HEK293 (cell line): Measurements from ENCODE around the gene UHRF1.

Source experiments
- CTCF ChIP-seq: fragments of 450-650 bp; formaldehyde crosslinking; IDR thresholded peaks from 2 replicates; pipeline ENCODE4 v1.5.1; 2016; ENCODE audit warnings: missing biosample characterization, missing genetic modification characterization
- MEIS1 ChIP-seq: sonication (generic); formaldehyde crosslinking; IDR thresholded peaks from 2 replicates; pipeline ENCODE4 v1.8.1; 2022; ENCODE audit warnings: missing genetic modification reagents, mild to moderate bottlenecking, borderline replicate concordance
- REST ChIP-seq: fragments of 450-650 bp; formaldehyde crosslinking; IDR thresholded peaks from 2 replicates; pipeline ENCODE4 v1.5.1; 2016; ENCODE audit warnings: missing biosample characterization, missing genetic modification characterization
- ZEB2 ChIP-seq: fragments of 450-650 bp; formaldehyde crosslinking; IDR thresholded peaks from 2 replicates; pipeline ENCODE4 v1.5.1; 2016; ENCODE audit warnings: missing biosample characterization, missing genetic modification characterization
- ZNF114 ChIP-seq: fragments of 450-650 bp; formaldehyde crosslinking; IDR thresholded peaks from 2 replicates; pipeline ENCODE4 v1.5.0; 2017; ENCODE audit warnings: missing biosample characterization, missing genetic modification characterization
- ZNF266 ChIP-seq: fragments of 450-650 bp; formaldehyde crosslinking; IDR thresholded peaks from 2 replicates; pipeline ENCODE4 v1.5.1; 2016; ENCODE audit warnings: missing biosample characterization, missing genetic modification characterization, low read depth
- ZNF354C ChIP-seq: fragments of 450-650 bp; formaldehyde crosslinking; IDR thresholded peaks from 2 replicates; pipeline ENCODE4 v1.5.1; 2016; ENCODE audit warnings: missing biosample characterization, missing genetic modification characterization, low read depth, borderline replicate concordance
- ZNF518A ChIP-seq: fragments of 450-650 bp; formaldehyde crosslinking; conservative IDR thresholded peaks from 2 replicates; pipeline ENCODE4 v1.5.1; 2016; ENCODE audit warnings: low read depth, missing biosample characterization, missing genetic modification characterization
- ZNF529 ChIP-seq: fragments of 450-650 bp; formaldehyde crosslinking; IDR thresholded peaks from 2 replicates; pipeline ENCODE4 v1.5.1; 2017; ENCODE audit warnings: missing genetic modification characterization, missing biosample characterization; ENCODE audit not compliant: insufficient replicate concordance
- ZNF544 ChIP-seq: fragments of 450-650 bp; formaldehyde crosslinking; IDR thresholded peaks from 2 replicates; pipeline ENCODE4 v1.5.0; 2017; ENCODE audit warnings: missing biosample characterization, missing genetic modification characterization
- ZNF621 ChIP-seq: fragments of 450-650 bp; formaldehyde crosslinking; IDR thresholded peaks from 2 replicates; pipeline ENCODE4 v1.5.1; 2017; ENCODE audit warnings: missing biosample characterization, missing genetic modification characterization

GRCh38 chr19:4878491-4878968 is 30.8 kb upstream of the UHRF1 start:
- no peak for TF ChIP-seq ZNF354C (tag by site-specific recombination)
- no peak for TF ChIP-seq CTCF (tag by site-specific recombination)
- no peak for TF ChIP-seq MEIS1 (CRISPR knock-in tag)
- TF ChIP-seq ZNF266 (tag by site-specific recombination), result no peak
- no peak for TF ChIP-seq ZNF114 (tag by site-specific recombination)
- no peak for TF ChIP-seq ZNF529 (tag by site-specific recombination)
- no peak for TF ChIP-seq ZEB2
- TF ChIP-seq REST (tag by site-specific recombination), result no peak
- TF ChIP-seq ZNF621 (tag by site-specific recombination), result no peak
- no peak for TF ChIP-seq ZNF544 (tag by site-specific recombination)
- TF ChIP-seq ZNF518A (tag by site-specific recombination), result no peak
